Right cardiac atrium (tissue), 5 donors: Measurements from ENCODE around the gene NAPA. TPM values are rescaled to one million over a fixed set of nuclear protein-coding genes. Genes with fewer than 3 reads are reported as not detected.

Experiments
- ATAC-seq, 2 donors: fragments of 200-7000 bp; cut with Tn5 transposase; one replicate each; pipeline versions ENCODE4 v1.8.0 to v1.9.1; 2020; ENCODE audit warnings: moderate library complexity in 2 of 2, mild to moderate bottlenecking in 1 of 2
- DNase-seq, 3 donors: peaks; one replicate each; pipeline ENCODE4 v3.0.0-alpha.2; 2020
- H3K27ac ChIP-seq: one replicate; pipeline ENCODE4 v1.5.1; 2013; ENCODE audit warnings: mild to moderate bottlenecking, low read length, control low read depth, moderate library complexity
- H3K27me3 ChIP-seq: one replicate; pipeline ENCODE4 v1.6.1; 2013; ENCODE audit not compliant: control insufficient read depth, insufficient read depth
- H3K4me1 ChIP-seq: one replicate; pipeline ENCODE4 v1.6.1; 2013; ENCODE audit warnings: low read length; ENCODE audit not compliant: control insufficient read depth, insufficient read depth
- H3K4me3 ChIP-seq: one replicate; pipeline ENCODE4 v1.5.1; 2013; ENCODE audit warnings: low read length, control low read depth
- H3K9me3 ChIP-seq: one replicate; pipeline ENCODE4 v1.6.1; 2013; ENCODE audit warnings: low read length; ENCODE audit not compliant: control insufficient read depth
- WGBS: extraction: QIAGEN DNeasy Blood & Tissue Kit; methylation state at CpG from one replicate; pipeline ENCODE4 v1.1.7; 2013; 5-methylcytosine and 5-hydroxymethylcytosine counted together
- intact Hi-C, 4 donors: fragments of 100-400 bp; cut with DNase I; formaldehyde crosslinking; loops; one replicate each; pipeline versions ENCODE4 v1.11.0 to v1.14.0; 2022 to 2023
- polyA plus RNA-seq: library from polyadenylated mRNA; stranded (reverse); fragments of 200-250 nt; gene quantifications from one replicate; pipeline ENCODE4 v1.2.3, GENCODE V29; 2013
- total RNA-seq, 4 donors: library from RNA; stranded (reverse); fragmentation: NEBNext Ultra II Directional; extraction: Animal tissue kit (Norgen Biotek cat#: 25700); gene quantifications; one replicate each; pipeline ENCODE4 v1.2.1, GENCODE V29; 2021
- donor health status: healthy with polysubstance abuse.
- donor health status: DM: no; HTN: yes; CAD: no.
- donor health status: DM: no; HTN: no; CAD: no.
- donor health status: DM: no; HTN: yes; CAD: no; lungs with severe emphysema.
- donor health status: DM: yes; HTN: yes; CAD: no.

NAPA gene
- total and polyA plus RNA-seq, 5 donors: 91.7 to 111 (median 105) TPM

DNA sequence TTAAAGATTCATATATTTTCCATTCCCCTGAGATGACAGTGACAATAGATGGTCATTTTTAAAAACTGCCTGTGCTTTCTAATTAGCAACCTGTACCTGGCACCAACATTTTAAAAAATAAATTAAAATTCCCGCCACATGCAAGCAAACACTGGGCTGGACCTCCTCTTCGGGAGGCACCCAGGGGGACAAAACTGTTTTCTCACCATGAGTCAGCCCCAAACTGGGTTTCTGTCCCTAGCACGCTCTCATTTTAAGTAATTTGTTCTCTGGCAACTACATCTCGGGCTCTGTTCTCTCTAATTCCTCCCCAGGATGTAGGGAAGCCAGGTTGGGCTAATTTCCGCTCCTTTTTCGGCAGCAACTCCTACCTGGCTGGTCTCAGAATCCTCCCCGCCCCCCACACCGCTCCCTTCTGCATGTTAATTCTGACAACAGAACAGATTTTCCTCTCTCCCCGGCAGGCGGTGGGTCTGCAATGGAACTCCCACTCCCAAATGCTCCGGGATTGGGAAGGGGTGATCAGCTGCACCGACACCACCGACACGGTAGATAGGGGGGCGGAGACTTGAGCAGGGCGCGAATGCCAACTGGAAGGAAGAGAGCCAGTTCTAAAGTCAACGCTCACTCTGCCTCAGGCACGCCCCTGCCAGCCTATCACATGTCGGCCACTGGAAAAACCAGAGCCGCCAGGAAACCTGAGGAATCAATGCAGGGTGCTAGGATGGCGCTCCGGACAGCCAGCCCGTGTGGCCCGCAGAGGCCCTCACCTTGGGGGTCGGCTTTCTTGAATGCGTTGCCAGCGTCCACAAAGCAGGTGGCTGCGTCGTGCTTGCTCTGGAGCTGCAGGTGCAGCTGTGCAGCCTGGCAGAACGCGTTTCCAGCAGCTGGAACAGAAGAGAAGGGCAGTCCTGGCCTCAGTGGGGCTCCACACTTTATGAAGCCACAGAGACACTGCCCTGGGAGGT lies 14.7 kb downstream of the NAPA start:
- Histone ChIP-seq H3K4me3 (no peak overlapping the region), H3K4me1 (no peaks in the 10 kb centered on the region), H3K27ac (no peak overlapping the region), H3K27me3 (no peaks in the 10 kb centered on the region), H3K9me3 (no peaks in the 10 kb centered on the region)
- intact Hi-C loops: loop anchor here in 1 of 4 donors (10.0 kb wide), 1 partner anchor 195 kb away; no protein-coding TSS in a partner anchor
- DNase-seq: peak in 1 of 3 donors; percentile 31
- WGBS: 87% methylated on average over 32 of the region's 32 CpGs
- no peak for ATAC-seq

DNA sequence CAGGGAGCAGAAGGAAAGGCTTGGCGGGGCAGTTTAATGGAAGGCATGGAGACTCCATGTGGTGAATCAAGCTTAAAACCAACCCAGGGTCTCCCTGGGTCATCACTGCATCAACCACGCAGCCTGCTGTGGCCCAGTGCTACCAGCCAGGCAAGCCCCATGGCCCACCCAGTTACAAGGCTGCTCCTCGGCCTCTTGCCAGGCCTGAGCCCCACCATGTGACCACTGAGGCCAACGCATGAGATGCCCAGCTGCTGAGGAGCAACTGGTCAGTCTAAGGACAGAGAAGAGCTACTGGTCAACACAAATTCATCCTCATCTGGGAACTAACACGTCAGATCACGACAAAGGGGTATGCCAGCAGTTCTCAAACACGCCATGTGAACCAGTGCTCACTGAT lies 15.5 kb downstream of the NAPA start:
- DNase-seq: no peak
- intact Hi-C loops: no loop called here
- H3K27me3 ChIP-seq: no peaks in the 10 kb centered on the region
- no peaks in the 10 kb centered on the region for H3K4me1 ChIP-seq
- H3K4me3 ChIP-seq: no peak overlapping the region
- H3K9me3 ChIP-seq: no peaks in the 10 kb centered on the region
- ATAC-seq: no peak
- H3K27ac ChIP-seq: no peak overlapping the region
- 90% methylated on average over 7 of the region's 7 CpGs for WGBS

- ATAC-seq (no peak), DNase-seq (peak in 1 of 3 donors; percentile 1)
- Histone ChIP-seq H3K9me3 (no peaks in the 10 kb centered on the region), H3K27ac (no peak overlapping the region), H3K4me3 (no peak overlapping the region), H3K4me1 (no peaks in the 10 kb centered on the region), H3K27me3 (no peaks in the 10 kb centered on the region)
- intact Hi-C loops: no loop called here
- 92% methylated on average over 5 of the region's 5 CpGs for WGBS
Measured at GRCh38 chr19:47498561-47498960, 16.3 kb downstream of the NAPA start.

DNA sequence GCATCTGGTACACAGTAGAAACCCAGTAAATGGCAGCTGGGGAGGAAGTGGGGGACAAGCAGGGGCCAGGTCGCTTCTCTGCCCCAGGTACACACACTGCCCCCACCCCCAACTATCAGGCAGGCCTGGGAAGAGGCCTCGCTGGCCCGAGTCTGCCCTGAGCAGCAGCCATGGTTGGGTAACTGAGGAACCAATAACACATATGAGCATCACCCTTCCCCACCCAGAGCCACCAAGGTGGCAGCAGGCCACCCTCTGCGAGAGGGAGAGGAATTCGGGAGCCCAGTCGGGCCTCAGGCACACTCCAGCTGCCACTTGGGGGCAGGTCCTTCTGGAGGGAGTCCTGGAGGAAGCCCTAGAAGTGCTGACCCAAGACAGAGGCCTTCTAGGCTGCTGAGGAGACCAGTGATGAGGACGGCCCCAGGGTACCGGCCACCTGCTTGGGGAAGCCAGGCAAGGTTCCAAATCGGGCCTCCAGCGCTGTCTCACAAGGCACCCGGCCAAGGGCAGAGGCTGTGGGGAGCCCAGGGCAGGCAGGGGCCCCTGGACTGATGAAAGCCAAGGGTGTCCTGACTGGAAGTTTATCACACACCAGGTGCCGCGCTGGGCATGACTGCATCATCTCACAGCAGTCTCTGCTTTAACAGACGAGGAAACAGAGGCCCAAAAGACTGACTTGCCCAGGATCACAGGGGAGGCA lies 16.9 kb downstream of the NAPA start:
- intact Hi-C loops: no loop called here

GRCh38 chr19:47497050-47497766 lies 17.7 kb downstream of the NAPA start:
- peak in 2 of 3 donors; percentile 41 to 44 for DNase-seq
- no peak overlapping the region for H3K4me3 ChIP-seq
- H3K27me3 ChIP-seq: no peaks in the 10 kb centered on the region
- no peaks in the 10 kb centered on the region for H3K9me3 ChIP-seq
- WGBS: 78% methylated on average over 23 of the region's 23 CpGs
- no peak overlapping the region for H3K27ac ChIP-seq
- peak in 1 of 2 donors; percentile 7 for ATAC-seq
- intact Hi-C loops: no loop called here
- no peaks in the 10 kb centered on the region for H3K4me1 ChIP-seq

More for the DNA sequence above, 16.9 kb downstream of the NAPA start:
- no peak for ATAC-seq
- WGBS: 70% methylated on average over 14 of the region's 14 CpGs
- Histone ChIP-seq H3K27ac (no peak overlapping the region), H3K27me3 (no peaks in the 10 kb centered on the region), H3K4me1 (no peaks in the 10 kb centered on the region), H3K4me3 (no peak overlapping the region), H3K9me3 (no peaks in the 10 kb centered on the region)
- DNase-seq: peak in 1 of 3 donors; percentile 64

GRCh38 chr19:47495478-47496372 lies 19.1 kb downstream of the NAPA start:
- DNase-seq: peak in 2 of 3 donors; percentile 24 to 33
- intact Hi-C loops: no loop called here
- no peak overlapping the region for H3K27ac ChIP-seq
- no peak for ATAC-seq
- H3K27me3 ChIP-seq: no peaks in the 10 kb centered on the region
- H3K4me1 ChIP-seq: no peaks in the 10 kb centered on the region
- no peak overlapping the region for H3K4me3 ChIP-seq
- WGBS: 75% methylated on average over 17 of the region's 17 CpGs
- no peaks in the 10 kb centered on the region for H3K9me3 ChIP-seq

GRCh38 chr19:47494729-47495128 lies 20.1 kb downstream of the NAPA start:
- DNase-seq (peak in 2 of 3 donors; percentile 68 to 69), ATAC-seq (no peak)
- 50% methylated on average over 9 of the region's 9 CpGs for WGBS
- Histone ChIP-seq H3K4me3 (no peak overlapping the region), H3K4me1 (no peaks in the 10 kb centered on the region), H3K9me3 (no peaks in the 10 kb centered on the region), H3K27ac (no peak overlapping the region), H3K27me3 (no peaks in the 10 kb centered on the region)
- intact Hi-C loops: no loop called here

DNA sequence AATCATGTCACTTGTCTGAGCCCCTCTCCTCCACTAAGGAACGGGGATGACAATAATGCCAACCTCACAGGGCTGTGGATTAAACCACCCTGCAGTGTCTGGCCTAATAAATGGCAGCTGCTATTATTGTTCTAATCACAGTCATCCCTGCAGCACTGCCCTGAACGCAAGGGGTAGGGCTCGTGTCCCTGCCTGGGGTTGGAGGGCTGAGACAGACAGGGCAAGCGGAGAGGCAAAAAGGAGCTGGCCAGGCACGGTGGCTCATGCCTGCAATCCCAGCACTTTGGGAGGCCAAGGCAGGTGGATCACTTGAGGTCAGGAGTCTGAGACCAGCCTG lies 20.7 kb downstream of the NAPA start:
- Histone ChIP-seq H3K4me1 (no peaks in the 10 kb centered on the region), H3K27me3 (no peaks in the 10 kb centered on the region), H3K9me3 (no peaks in the 10 kb centered on the region), H3K27ac (no peak overlapping the region), H3K4me3 (no peak overlapping the region)
- DNase-seq (peak in 1 of 3 donors; percentile 29), ATAC-seq (no peak)
- intact Hi-C loops: no loop called here
- 79% methylated on average over 5 of the region's 5 CpGs for WGBS

- 68% methylated on average over 18 of the region's 18 CpGs for WGBS
- peak in 2 of 3 donors; percentile 60 to 64 for DNase-seq
- intact Hi-C loops: no loop called here
- Histone ChIP-seq H3K27me3 (no peaks in the 10 kb centered on the region), H3K4me3 (no peak overlapping the region), H3K9me3 (no peaks in the 10 kb centered on the region), H3K4me1 (no peaks in the 10 kb centered on the region), H3K27ac (peak overlapping the region; percentile 6)
- ATAC-seq: peak; percentile 44 to 48
Measured at GRCh38 chr19:47493378-47494210, 21.3 kb downstream of the NAPA start.
